Inferior parietal cortex (tissue), 1 donor: ENCODE data around the gene GSTM2.

Experiments
- DNase-seq: peaks from one replicate; pipeline ENCODE4 v3.0.0-alpha.2; 2016; ENCODE audit errors: extremely low spot score

Gene GSTM2

DNA sequence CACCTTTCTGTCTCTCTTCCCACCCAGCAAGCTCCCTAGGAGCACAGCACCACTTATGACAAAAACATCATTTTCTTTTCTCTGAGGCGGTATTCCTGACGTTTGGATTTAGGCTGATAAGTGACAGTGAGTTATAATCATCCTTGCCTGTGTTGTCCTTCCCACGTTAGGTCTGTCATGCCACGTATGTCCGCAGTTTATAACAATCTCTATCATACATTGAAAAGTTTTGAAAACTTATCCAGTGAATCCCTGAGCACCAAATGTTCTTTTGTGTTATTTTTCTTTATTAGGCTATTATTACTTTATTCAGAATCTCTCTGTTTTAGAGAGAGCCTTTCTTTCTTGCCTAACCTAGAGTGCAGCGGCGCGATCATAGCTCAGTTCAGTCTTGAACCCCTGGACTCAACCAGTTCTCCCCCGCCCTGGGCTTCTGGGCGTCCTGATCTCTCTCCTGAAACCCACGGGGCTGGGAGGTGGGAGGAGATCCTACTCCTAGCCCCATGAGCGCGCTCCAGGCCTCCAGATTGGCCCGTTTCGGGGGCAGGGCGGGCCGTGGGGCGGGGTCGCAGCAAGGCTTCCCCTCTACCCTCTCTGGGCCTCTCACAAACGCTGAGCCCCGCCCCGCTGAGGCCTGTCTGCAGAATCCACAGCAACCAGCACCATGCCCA, at the start of gene GSTM2:
GSTM2 (plus strand) TSS at position 606 of the 671 bp plus-strand sequence; CDS start at position 665, 59 bp downstream.
- peak; percentile 75 for DNase-seq

DNA sequence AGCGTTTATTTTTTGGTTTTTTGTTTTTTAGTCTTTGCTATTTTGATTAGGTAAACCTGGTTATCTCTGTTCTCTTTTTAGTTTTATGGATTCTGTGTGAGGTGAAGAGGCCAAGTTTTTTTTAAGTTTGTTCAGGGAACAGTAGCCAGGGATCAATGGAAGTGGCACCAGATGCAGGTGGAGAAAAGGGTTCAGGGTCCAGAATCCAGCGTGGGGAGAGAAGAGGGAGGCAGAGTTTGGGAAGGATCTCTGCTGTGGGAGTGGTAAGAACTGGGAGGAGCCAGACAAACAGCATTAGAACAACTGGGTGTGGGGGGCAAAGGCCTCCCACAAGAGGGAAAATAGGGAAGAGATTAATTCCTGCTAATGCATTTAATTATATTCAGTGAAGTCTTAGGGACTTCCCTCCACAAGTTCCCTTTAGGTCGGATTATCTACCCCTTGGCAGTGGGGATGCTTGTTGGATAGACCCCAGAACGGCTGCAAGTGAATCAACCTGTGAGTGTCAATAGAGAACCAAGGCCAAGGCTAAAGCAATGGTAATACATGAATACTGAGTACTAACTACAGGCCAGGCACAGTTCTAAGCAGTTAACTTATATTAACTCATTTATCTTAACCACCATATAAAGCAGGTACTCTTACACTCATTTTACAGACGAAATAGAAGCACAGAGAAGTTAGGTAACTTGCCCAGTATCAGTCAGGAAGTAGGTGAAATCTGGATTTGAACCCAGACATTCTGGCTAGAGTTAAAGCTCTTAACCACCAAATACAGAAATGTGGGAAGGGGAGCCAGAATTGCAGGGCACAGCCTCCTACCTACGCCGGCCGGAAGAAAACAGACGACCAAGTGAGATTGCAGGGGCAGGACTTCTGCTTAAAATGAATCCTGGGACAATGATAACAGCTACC, 48.9 kb upstream of the GSTM2 start:
- DNase-seq, result no peak

DNA sequence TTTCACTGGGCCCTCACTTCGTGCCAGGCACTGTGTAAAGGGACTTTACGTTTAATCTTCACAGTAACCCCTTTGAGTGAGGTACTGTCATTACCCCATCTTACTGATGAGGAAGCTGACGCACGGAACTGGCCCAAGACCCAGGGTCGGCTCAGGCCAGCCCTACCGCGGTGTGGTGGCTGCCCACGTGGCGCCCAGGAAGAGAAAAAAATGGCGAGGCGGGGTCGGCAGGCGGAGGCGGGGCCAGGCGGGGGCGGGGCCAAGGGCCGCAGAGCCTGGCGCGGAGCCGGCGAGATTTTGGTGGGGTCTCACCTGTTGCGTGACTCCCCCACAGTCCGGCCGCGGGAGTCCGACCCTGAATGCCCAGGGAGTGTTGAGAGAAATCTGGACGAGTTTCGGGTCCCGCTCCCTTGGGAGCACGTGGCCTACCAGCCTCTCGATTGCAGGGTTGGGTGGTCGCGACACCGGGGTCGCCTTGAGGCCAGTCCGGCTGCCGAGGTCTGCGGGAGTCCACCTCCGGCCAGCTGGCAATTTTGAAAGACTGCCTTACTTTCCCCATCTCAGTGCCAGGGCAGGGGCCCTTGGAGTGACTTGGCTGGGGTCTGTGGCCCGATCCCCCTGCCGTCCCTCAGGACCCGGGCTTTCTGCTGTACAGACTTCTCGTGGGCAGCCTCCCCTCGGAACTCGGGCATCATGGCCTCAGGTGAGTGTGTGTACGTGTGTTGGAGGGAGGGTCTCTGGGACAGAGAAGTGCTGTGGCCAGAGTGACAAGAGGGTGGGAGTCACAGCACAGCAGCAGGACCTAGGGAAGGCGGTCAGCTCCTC, 48.1 kb upstream of the GSTM2 start, which contains the start of the genes AMPD2 and GNAT2:
AMPD2 (plus strand) TSS at position 262 of the 825 bp plus-strand sequence. CDS start 1,339 bp downstream, outside the sequence.
GNAT2 (minus strand) TSS at position 41 of the 825 bp plus-strand sequence. CDS start 6,746 bp downstream, outside the sequence.
- peak; percentile 45 for DNase-seq

- DNase-seq, result peak; percentile 25
These were observed 47.5 kb upstream of the GSTM2 start for GRCh38 chr1:109620401-109620791.

DNA sequence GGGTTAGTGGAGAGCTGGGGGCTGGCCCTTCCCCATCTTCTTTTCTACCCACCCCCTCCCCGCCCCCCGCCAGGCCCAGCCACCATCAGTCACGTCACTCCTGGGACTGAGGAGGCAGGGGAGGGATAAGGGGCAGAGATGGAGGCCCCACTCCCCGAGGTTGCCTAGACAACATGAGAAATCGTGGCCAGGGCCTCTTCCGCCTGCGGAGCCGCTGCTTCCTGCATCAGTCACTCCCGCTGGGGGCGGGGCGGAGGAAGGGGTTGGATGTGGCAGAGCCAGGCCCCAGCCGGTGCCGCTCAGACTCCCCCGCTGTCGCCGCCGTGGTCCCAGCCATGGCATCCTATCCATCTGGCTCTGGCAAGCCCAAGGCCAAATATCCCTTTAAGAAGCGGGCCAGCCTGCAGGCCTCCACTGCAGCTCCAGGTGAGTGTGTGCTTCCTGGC, 47.0 kb upstream of the GSTM2 start:
- peak; percentile 86 for DNase-seq

- no peak for DNase-seq
These were observed 46.3 kb upstream of the GSTM2 start for GRCh38 chr1:109621379-109622136.

- DNase-seq, result no peak
These were observed 45.5 kb upstream of the GSTM2 start for GRCh38 chr1:109622137-109622892.

GRCh38 chr1:109622895-109623294, 45.0 kb upstream of the GSTM2 start:
- DNase-seq, result no peak

GRCh38 chr1:109623601-109624161, 44.2 kb upstream of the GSTM2 start:
- DNase-seq, result no peak

GRCh38 chr1:109624201-109625010, 43.5 kb upstream of the GSTM2 start:
- DNase-seq, result no peak

DNA sequence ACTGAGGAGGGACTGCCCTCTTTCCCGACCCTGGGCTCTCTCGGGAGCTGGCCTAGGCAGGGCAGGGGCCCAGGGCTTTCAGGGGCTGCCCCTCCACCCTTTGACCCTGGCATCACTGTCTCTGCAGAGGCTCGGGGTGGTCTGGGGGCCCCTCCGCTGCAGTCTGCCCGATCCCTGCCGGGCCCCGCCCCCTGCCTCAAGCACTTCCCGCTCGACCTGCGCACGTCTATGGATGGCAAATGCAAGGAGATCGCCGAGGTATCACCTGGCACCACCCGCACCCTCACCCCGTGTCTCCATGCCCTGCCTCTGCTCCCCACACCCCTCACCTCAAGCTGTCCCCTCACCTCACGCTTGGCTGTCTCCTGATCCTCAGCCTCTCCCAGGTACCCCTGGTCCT, 42.7 kb upstream of the GSTM2 start:
- DNase-seq, result no peak

GRCh38 chr1:109625601-109626560, 42.0 kb upstream of the GSTM2 start:
- DNase-seq, result no peak

DNA sequence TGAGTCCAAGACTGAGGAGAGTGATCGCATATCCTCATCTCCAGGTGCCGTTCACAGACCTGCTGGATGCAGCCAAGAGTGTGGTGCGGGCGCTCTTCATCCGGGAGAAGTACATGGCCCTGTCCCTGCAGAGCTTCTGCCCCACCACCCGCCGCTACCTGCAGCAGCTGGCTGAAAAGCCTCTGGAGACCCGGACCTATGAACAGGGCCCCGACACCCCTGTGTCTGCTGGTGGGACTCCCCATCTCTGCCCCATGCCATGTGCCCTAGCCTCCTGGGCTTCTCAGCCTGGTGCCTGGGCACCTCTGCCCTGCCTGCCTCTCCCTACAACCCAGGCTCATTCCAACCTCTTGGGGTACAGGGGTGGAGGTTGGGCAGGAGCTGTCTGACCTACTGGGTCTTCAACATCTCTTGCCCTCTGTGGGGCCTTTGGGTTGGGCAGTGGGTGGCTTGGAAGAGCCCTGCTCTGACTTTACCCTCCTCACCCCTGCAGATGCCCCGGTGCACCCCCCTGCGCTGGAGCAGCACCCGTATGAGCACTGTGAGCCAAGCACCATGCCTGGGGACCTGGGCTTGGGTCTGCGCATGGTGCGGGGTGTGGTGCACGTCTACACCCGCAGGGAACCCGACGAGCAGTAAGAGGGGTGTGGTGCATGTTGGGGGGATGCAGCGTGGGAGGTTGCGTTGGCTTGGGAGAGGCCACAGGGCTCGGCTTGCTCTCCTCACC, 41.0 kb upstream of the GSTM2 start:
- DNase-seq, result no peak

DNA sequence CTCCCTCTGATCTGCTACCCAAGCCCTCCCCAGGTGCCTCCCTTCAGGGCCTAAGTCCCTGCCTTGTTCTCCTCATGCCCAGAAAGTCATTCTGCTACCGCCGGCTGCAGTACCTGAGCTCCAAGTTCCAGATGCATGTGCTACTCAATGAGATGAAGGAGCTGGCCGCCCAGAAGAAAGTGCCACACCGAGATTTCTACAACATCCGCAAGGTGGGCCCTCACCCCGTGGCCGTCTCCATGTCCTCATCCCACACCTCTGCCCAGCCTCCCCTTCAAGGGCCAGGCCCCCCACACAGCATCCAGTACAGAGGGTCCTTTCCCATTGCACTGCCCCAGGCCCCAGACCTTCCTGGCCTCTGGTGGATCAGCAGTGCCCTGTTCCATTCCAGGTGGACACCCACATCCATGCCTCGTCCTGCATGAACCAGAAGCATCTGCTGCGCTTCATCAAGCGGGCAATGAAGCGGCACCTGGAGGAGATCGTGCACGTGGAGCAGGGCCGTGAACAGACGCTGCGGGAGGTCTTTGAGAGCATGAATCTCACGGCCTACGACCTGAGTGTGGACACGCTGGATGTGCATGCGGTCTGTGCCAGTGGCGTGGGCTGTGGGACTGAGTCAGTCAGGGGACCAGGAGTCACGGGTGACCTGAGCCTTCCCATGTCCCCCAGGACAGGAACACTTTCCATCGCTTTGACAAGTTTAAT, 40.0 kb upstream of the GSTM2 start:
- no peak for DNase-seq

DNA sequence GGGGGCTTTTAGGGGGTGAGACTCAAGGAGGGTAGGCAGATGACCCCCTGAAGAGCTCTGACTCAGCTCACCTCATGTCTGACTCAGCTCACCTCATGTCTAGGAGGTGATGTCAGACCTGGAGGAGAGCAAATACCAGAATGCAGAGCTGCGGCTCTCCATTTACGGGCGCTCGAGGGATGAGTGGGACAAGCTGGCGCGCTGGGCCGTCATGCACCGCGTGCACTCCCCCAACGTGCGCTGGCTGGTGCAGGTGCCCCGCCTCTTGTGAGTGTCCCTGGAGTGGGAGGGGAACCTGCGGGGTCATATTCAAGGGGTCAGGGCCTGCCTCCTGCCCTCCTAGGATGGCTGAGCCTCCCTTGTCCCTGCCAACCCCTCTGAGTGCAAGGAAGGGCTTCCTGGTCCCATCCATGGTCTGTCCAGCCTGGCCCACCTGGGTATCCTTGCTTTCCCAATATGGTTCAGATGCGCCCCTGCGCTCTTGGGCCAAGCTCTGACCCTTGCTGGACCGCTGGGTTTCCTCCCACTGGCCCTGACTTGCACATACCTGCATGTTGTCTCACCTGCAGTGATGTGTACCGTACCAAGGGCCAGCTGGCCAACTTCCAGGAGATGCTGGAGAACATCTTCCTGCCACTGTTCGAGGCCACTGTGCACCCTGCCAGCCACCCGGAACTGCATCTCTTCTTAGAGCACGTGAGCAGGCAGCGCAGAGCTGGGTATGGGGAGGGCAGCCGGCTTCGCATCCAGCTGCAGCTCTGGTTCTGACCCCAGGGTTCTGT, 39.1 kb upstream of the GSTM2 start:
- DNase-seq, result no peak
